ENCODE results near the gene NT5C1B.
A peak's percentile ranks its signal among the peaks of the same experiment; 100 is the strongest.

The NT5C1B gene

DNA sequence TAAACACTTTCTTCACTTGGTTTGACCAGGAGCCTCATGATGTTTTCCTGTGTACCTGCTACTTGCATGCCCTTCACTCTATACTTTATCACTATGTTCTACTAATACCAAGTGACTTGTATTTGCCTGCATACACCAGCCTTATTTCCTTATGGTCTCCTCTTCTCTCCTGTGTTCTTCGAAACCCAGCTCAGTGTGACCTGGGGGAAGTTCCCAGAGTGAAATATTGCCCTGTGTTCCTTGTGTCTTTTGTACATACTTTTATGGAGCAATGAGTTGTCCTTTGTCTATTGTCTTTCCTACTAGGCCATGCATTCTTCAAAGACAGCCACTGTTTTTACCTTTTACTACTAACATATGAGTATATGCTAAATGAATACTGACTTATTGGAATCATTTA, 567 bp downstream of the NT5C1B start:
- Histone ChIP-seq H3K9ac (no peak overlapping the region), H3K4me1 (peaks cover 6 to 13% (median 11%) of the 10 kb centered on the region in 10 experiments; a peak in 17 of 20 replicates), H3K9me3 (replicated peaks in 1 of 11) (peaks cover 0 to 21% (median 10%) of the 10 kb centered on the region in 11 experiments; a peak in 14 of 22 replicates), H3K27ac (no peak overlapping the region), H4K20me1 (no peaks in the 10 kb centered on the region), H3K27me3 (no peaks in the 10 kb centered on the region), H3K4me3 (no peak overlapping the region), H3K36me3 (no peaks in the 10 kb centered on the region), H3K4me2 (no peak overlapping the region)
- no peak for TF ChIP-seq Cebpa-rat (IDR thresholded peaks at IDR 0.05)

DNA sequence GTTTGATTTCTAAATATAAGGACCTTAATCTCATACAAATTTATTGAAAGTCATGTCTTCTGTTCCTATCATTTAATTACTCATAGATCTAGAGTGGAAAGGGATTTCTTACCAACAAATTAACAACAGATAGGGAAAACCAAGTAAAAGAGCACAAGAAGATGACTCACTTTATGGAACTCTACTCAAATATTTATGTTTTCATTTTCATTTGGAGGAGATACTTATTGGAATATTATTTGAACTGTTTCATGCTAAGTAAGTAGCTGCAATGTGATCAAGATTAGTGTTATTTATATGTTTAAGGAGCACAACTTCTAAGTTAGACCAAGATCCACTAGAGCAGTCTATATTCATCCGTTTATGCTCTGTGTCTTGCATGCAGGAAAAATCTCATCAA, 1.3 kb downstream of the NT5C1B start:
- Histone ChIP-seq H3K36me3 (no peaks in the 10 kb centered on the region), H3K9me3 (replicated peaks in 1 of 11) (peaks cover 0 to 22% (median 10%) of the 10 kb centered on the region in 11 experiments; a peak in 14 of 22 replicates), H3K9ac (no peak overlapping the region), H3K4me2 (no peak overlapping the region), H3K27me3 (no peaks in the 10 kb centered on the region), H3K4me1 (peaks cover 6 to 13% (median 11%) of the 10 kb centered on the region in 10 experiments; a peak in 17 of 20 replicates), H3K4me3 (no peak overlapping the region), H3K27ac (no peak overlapping the region), H4K20me1 (no peaks in the 10 kb centered on the region)
- TF ChIP-seq Cebpa-rat (IDR thresholded peaks at IDR 0.05), result no peak

DNA sequence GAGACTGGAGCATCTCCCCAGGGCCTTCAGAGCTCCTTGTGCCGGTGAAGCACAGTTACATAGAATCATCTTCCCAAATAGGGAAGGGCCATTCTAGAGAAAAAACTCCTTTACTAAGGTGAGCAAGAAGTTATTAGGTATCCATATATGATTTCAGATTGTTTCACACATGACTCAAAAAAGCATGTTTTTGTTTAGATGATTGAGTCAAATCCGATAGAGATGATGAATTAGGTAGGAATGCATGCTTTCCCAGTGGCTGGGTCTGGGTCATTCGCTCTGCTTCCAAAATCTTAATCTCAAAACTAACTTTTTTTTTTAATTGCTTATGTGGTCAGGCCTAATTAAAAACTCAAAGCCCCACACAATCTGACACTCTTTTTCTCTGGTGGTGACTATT, 3.8 kb downstream of the NT5C1B start:
- Histone ChIP-seq H3K36me3 (no peaks in the 10 kb centered on the region), H3K27me3 (no peaks in the 10 kb centered on the region), H3K9ac (no peak overlapping the region), H3K9me3 (replicated peaks in 1 of 11) (peaks cover 0 to 17% (median 10%) of the 10 kb centered on the region in 11 experiments; a peak in 13 of 22 replicates), H3K4me3 (no peak overlapping the region), H3K4me1 (peaks cover 6 to 13% (median 11%) of the 10 kb centered on the region in 10 experiments; a peak in 17 of 20 replicates), H3K4me2 (peak overlapping the region in 10 of 11 experiments; percentile 0 to 35 (median 27); a peak in 7 of 22 replicates), H4K20me1 (no peaks in the 10 kb centered on the region), H3K27ac (no peak overlapping the region)
- TF ChIP-seq Cebpa-rat (IDR thresholded peaks at IDR 0.05), result no peak

DNA sequence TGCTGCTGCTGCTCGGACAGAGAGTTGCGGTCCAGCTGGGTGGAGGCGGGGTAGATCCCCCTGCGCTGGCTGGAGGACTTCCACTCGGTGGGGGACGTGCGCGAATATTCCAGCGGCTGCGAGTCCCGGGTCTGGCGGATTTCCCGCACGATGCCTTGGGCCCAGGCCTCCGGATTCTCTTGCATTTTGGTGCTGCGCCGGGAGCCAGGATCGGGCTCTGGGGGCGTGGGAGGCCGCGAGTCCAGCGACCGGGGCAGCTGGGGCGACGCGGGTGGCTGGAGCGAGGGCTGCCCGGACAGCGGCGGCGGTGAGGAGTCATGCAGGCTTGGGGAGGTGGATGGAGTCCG, 4.8 kb downstream of the NT5C1B start:
- no peak for TF ChIP-seq Cebpa-rat (IDR thresholded peaks at IDR 0.05)
- H3K27me3 ChIP-seq, result no peaks in the 10 kb centered on the region
- H3K27ac ChIP-seq, result no peak overlapping the region
- H3K9ac ChIP-seq, result no peak overlapping the region
- no peaks in the 10 kb centered on the region for H3K36me3 ChIP-seq
- no peaks in the 10 kb centered on the region for H4K20me1 ChIP-seq
- no peak overlapping the region for H3K4me2 ChIP-seq
- peaks cover under 1 to 18% (median 11%) of the 10 kb centered on the region in 11 experiments; a peak in 18 of 22 replicates for H3K9me3 ChIP-seq (replicated peaks in 1 of 11)
- H3K4me1 ChIP-seq, result peaks cover 6 to 13% (median 11%) of the 10 kb centered on the region in 10 experiments; a peak in 17 of 20 replicates
- H3K4me3 ChIP-seq, result no peak overlapping the region

DNA sequence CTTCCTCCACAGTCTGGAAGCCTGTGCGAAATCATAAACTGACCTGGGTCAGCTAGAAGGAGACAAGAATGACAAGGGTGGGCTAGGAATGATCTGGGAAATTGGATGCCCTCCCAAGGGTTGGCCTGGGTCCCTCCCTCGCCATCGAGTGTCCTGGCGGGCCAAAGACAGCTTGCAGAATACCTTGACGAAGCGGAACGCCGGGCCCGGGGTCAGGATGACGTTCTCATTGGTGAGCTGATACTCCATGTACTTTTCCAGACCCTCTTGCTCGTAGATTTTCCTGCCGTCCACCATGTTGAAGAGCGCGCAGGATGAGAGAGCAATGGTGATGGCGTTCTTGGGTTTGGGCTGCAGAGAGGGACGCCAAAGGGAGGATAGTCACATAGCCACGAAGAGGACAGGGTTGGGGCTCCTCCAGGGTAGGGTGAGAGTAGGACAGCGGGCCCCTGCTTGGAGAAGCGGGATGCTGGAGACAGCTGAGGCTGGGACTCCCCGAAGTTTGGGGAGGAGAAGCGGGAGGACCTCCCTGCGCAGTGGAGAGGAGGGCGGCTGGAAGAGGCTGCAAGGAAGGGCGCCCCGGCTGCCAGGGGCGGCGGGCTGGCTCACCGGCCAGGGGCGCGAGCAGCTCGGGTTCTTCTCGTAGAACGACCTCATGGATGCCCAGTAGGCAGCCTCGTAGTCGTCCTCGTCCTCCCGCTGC, 5.3 kb downstream of the NT5C1B start:
- Histone ChIP-seq H3K36me3 (no peaks in the 10 kb centered on the region), H4K20me1 (no peaks in the 10 kb centered on the region), H3K27me3 (no peaks in the 10 kb centered on the region), H3K9me3 (replicated peaks in 1 of 11) (peaks cover 6 to 23% (median 16%) of the 10 kb centered on the region in 11 experiments; a peak in 20 of 22 replicates), H3K4me3 (no peak overlapping the region), H3K4me1 (peaks cover 6 to 13% (median 11%) of the 10 kb centered on the region in 10 experiments; a peak in 17 of 20 replicates), H3K4me2 (no peak overlapping the region), H3K27ac (no peak overlapping the region), H3K9ac (no peak overlapping the region)
- TF ChIP-seq Cebpa-rat (IDR thresholded peaks at IDR 0.05), result no peak

DNA sequence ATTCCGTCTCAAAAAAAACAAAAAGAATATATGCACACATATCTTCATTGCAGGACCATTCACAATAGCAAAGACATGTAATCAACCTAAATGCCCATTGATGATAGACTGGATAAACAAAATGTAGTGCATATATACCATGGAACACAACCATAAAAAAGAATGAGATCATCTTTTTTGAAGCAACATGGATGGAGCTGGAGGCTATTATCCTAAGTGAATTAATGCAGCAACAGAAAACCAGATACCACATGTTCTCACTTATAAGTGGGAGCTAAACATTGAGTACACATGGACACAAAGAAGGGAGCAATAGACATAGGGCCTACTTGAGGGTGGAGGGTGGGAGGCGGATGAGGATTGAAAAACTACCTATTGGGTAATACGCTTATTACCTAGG, 8.8 kb downstream of the NT5C1B start:
- Histone ChIP-seq H3K4me1 (peaks cover 0 to 6% (median 5%) of the 10 kb centered on the region in 10 experiments; a peak in 16 of 20 replicates), H4K20me1 (no peaks in the 10 kb centered on the region), H3K4me3 (no peak overlapping the region), H3K9ac (no peak overlapping the region), H3K4me2 (no peak overlapping the region), H3K27me3 (no peaks in the 10 kb centered on the region), H3K36me3 (no peaks in the 10 kb centered on the region), H3K27ac (no peak overlapping the region), H3K9me3 (replicated peaks in 1 of 11) (peaks cover 12 to 28% (median 22%) of the 10 kb centered on the region in 11 experiments; a peak in 21 of 22 replicates)
- no peak for TF ChIP-seq Cebpa-rat (IDR thresholded peaks at IDR 0.05)

DNA sequence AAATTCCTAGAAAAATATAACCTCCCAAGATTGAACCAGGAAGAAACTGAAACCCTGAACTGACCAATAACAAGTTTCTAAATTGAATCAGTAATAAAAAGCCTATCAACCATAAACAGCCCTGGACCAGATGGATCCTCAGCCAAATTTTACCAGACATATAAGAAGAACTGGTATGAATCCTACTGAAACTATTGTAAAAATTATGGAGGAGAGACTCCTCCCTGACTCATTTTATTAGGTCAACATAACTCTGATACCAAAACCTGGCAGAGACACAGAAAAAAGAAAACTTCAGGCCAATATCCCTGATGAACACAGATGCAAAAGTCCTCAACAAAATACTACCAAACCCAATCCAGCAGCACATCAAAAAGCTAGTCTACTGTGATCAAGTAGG, 11.3 kb downstream of the NT5C1B start:
- Histone ChIP-seq H4K20me1 (no peaks in the 10 kb centered on the region), H3K4me3 (no peak overlapping the region), H3K4me2 (no peak overlapping the region), H3K27ac (no peak overlapping the region), H3K36me3 (no peaks in the 10 kb centered on the region), H3K9me3 (replicated peaks in 1 of 11) (peaks cover 10 to 17% (median 12%) of the 10 kb centered on the region in 11 experiments; a peak in 18 of 22 replicates), H3K27me3 (no peaks in the 10 kb centered on the region), H3K9ac (no peak overlapping the region), H3K4me1 (no peaks in the 10 kb centered on the region)
- TF ChIP-seq Cebpa-rat (IDR thresholded peaks at IDR 0.05), result no peak

DNA sequence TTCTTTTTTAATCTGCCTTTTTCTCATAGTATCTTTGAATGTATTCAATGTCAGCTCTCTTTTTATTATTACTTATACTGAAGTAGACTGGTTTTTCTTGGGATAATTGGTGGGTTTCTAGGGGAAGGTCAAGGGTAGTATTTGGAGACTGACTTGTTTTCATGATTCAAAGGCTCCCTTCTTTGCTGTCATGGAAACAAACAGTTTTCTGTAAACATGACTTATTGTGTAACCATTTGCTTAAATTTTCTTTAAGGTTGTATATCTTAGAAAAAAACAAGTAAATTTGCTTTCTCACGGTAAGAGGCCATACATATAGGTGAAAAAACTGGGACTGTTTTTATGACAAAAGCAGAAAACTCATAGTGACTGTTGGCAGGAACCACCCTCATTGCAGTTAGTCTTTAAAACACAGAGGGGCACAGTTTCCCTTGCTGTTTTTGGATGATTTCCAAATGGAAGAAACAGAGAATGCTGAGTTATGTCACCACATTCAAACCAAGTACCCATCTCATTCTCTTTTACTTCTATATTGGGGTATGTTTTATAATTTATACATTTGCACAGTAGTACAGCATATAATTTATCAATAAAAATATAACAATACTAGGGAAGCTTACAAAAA, 23.1 kb downstream of the NT5C1B start:
- Histone ChIP-seq H3K4me3 (no peak overlapping the region), H3K36me3 (no peaks in the 10 kb centered on the region)

DNA sequence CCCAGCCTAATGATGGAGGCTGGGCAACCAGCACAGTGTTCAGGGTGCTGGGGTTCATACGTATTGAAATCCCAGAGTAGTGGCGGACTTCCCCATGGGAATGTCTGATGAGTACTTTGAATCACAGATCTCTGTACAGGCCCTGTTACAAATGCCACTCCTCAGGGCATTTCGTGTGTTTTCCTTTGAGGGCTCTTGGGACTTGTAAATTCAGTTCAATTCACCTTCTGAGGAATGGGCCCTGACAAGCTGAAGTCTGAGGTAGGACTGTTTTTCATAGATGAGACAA, 28.6 kb downstream of the NT5C1B start:
- H3K9me3 ChIP-seq (replicated peaks in 1 of 11), result peaks cover 7 to 12% (median 9%) of the 10 kb centered on the region in 11 experiments; a peak in 18 of 22 replicates
- no peaks in the 10 kb centered on the region for H3K27me3 ChIP-seq
- TF ChIP-seq Cebpa-rat (IDR thresholded peaks at IDR 0.05), result no peak
- peaks cover 0 to 31% (median 0%) of the 10 kb centered on the region in 11 experiments; a peak in 8 of 22 replicates for H4K20me1 ChIP-seq
- peak overlapping the region; percentile 76 to 94 (median 84) for H3K4me2 ChIP-seq
- H3K4me1 ChIP-seq, result peaks cover 12 to 19% (median 17%) of the 10 kb centered on the region in 10 experiments
- peak overlapping the region; percentile 89 to 96 (median 93) for H3K9ac ChIP-seq
- peaks cover 1 to 26% (median 16%) of the 10 kb centered on the region in 11 experiments; a peak in 20 of 22 replicates for H3K36me3 ChIP-seq
- peak overlapping the region; percentile 87 to 94 (median 92); a peak in 21 of 22 replicates for H3K27ac ChIP-seq
- H3K4me3 ChIP-seq, result peak overlapping the region; percentile 74 to 99 (median 90)

More for the DNA sequence above, 23.1 kb downstream of the NT5C1B start:
- TF ChIP-seq Cebpa-rat (IDR thresholded peaks at IDR 0.05), result no peak
- H3K4me2 ChIP-seq, result no peak overlapping the region
- H3K9ac ChIP-seq, result no peak overlapping the region
- H3K9me3 ChIP-seq (replicated peaks in 1 of 11), result peaks cover 7 to 16% (median 10%) of the 10 kb centered on the region in 11 experiments; a peak in 18 of 22 replicates
- no peaks in the 10 kb centered on the region for H3K27me3 ChIP-seq
- no peaks in the 10 kb centered on the region; a peak in 1 of 20 replicates for H3K4me1 ChIP-seq
- no peaks in the 10 kb centered on the region for H4K20me1 ChIP-seq
- no peak overlapping the region for H3K27ac ChIP-seq

Measured in BLaER1 treated with 17β-estradiol and CSF1 and Interleukin-3, amounts not matched to agents 10 nM and 100 nM (cell line).